Activated naive CD8-positive, alpha-beta T cell treated with anti-CD3 and anti-CD28 coated beads, Interleukin-2, amount 10 ng/mL, durations not matched to agents 7 days and 5 days (primary cell): ENCODE measurements around the gene FAM240B. TPM values are rescaled to one million over a fixed set of nuclear protein-coding genes. Genes with fewer than 3 reads are reported as not detected.

Source experiments
- ATAC-seq: fragments of 150-1000 bp; cut with Tn5 transposase; one replicate; pipeline ENCODE4 v1.10.0; 2021; ENCODE audit warnings: low read depth, moderate library complexity
- POLR2A ChIA-PET: fragments of 350-600 bp; sonication (Branson Sonifier 250); formaldehyde crosslinking; loops from one replicate; lab custom pipeline; 2021; ENCODE audit warnings: antibody characterized with exemption; lab: Charles Lee
- DNase-seq: peaks from one replicate; pipeline ENCODE4 v3.0.0; 2021
- H3K27ac Mint-ChIP-seq: one replicate; pipeline ENCODE4 v1.8.0; 2022; ENCODE audit warnings: mild to moderate bottlenecking, mixed read lengths
- H3K27me3 Mint-ChIP-seq: one replicate; pipeline ENCODE4 v1.8.0; 2022; ENCODE audit warnings: mild to moderate bottlenecking, moderate library complexity, mixed read lengths
- H3K36me3 Mint-ChIP-seq: one replicate; pipeline ENCODE4 v1.8.0; 2021; ENCODE audit warnings: mild to moderate bottlenecking, mixed read lengths
- H3K4me1 Mint-ChIP-seq: one replicate; pipeline ENCODE4 v1.8.0; 2021; ENCODE audit warnings: mixed read lengths
- H3K4me3 Mint-ChIP-seq: one replicate; pipeline ENCODE4 v1.8.0; 2022; ENCODE audit warnings: mild to moderate bottlenecking, moderate library complexity, mixed read lengths
- H3K9me3 Mint-ChIP-seq: one replicate; pipeline ENCODE4 v1.8.0; 2021; ENCODE audit warnings: mixed read lengths
- total RNA-seq, 2 experiments: library from RNA; stranded (reverse); gene quantifications; one replicate each; pipeline ENCODE4 v1.2.3, GENCODE V29; 2021

The FAM240B gene
- total RNA-seq, 2 experiments from 2014 or later = not detected

DNA sequence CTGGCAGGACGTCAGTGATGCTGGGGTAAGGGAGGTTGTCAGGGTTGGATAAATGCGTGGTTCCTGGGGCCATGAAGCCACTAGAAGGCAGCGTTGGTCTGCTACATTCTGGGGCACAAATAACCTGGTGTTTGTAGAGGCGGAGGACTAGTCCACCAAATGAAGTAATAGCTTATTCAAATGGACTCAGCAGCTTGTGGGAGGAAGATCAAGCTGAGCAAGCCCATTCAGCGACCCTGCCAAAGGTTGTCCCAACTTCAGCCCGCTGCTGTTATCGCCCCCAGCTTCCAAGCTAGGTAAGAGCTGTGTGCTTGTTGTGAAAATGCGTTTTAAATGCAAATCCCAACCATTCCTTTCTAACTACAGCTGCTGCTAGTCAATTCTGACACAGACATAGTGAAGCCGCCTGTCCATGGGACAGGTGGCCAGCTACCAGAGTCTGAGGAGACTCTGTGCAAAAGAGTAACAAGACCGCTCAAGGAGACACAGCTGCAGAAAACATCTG, 7.6 kb upstream of the FAM240B start:
- DNase-seq (no peak), ATAC-seq (no peak)
- POLR2A ChIA-PET = no interaction called here
- Mint-ChIP-seq H3K36me3 (no peaks in the 10 kb centered on the region), H3K9me3 (no peaks in the 10 kb centered on the region), H3K4me3 (no peak overlapping the region), H3K4me1 (no peaks in the 10 kb centered on the region), H3K27ac (no peak overlapping the region), H3K27me3 (peaks cover 4% of the 10 kb centered on the region)

DNA sequence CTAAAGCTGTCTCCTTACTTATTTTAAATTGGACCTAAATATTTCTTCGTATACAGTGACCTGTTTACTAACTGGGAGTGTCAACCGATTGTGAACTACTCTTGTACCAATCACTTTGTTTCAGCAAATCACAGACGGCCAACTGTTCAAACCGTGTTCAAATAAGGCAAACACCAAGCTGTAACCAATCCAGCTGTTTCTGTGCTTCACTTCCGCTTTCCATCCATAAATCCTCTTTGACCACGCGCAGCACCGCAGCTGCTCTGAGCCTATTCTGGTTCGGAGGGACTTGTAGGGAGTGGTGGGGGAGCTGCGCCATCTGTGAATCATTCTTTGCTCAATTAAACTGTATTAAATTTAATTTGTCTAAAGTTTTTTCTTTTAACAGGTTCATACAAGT, 4.8 kb upstream of the FAM240B start:
- peaks cover 7% of the 10 kb centered on the region for H3K27me3 Mint-ChIP-seq
- H3K27ac Mint-ChIP-seq = no peak overlapping the region
- no peaks in the 10 kb centered on the region for H3K4me1 Mint-ChIP-seq
- no peaks in the 10 kb centered on the region for H3K36me3 Mint-ChIP-seq
- no peaks in the 10 kb centered on the region for H3K9me3 Mint-ChIP-seq
- DNase-seq (no peak), ATAC-seq (no peak)
- POLR2A ChIA-PET = no interaction called here
- no peak overlapping the region for H3K4me3 Mint-ChIP-seq

DNA sequence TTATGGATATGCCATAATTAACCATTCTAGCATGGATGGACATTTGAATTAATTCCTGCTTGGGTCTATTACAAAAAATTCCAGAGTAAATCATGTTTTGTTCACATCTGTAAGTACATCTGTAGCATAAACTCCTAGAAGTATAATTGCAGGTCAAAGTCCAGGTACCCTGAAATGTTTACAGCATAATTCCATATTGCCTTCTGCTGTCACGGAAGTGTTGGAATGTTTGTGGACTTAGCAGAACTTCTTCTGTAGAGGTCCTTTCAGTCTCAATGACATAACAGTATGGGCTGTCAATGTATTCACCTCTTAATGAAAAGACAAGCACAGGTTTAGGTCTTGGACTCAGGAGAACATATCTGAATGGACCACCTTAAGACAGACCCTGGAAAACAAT, 1.8 kb downstream of the FAM240B start:
- ATAC-seq (no peak), DNase-seq (no peak)
- Mint-ChIP-seq H3K4me3 (no peak overlapping the region), H3K36me3 (no peaks in the 10 kb centered on the region), H3K4me1 (no peaks in the 10 kb centered on the region), H3K9me3 (no peaks in the 10 kb centered on the region), H3K27me3 (peaks cover 7% of the 10 kb centered on the region), H3K27ac (no peak overlapping the region)
- POLR2A ChIA-PET = no interaction called here

GRCh38 chr9:38715684-38716083, 4.2 kb downstream of the FAM240B start:
- POLR2A ChIA-PET = no interaction called here
- DNase-seq (no peak), ATAC-seq (no peak)
- Mint-ChIP-seq H3K27ac (no peak overlapping the region), H3K9me3 (no peaks in the 10 kb centered on the region), H3K27me3 (peaks cover 11% of the 10 kb centered on the region), H3K4me1 (no peaks in the 10 kb centered on the region), H3K36me3 (no peaks in the 10 kb centered on the region), H3K4me3 (no peak overlapping the region)

DNA sequence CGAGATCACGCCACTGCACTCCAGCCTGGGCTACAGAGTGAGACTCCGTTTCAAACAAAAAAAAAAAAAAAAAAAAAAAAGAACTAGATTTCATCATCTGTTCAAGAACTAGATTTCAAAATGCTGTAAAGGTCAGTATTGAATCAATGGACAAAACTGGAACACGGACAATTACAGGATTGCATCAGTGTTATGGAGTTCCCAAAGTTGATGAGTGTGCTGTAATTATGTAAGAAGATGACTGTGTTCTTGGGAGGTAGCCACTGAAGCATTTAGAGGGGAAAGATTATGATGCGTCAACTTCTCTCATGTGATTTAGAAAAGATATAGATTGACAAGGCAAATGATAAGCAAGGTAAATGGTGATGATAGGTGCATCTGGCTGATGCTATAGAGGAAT, 6.5 kb downstream of the FAM240B start:
- no peak for ATAC-seq
- no peak overlapping the region for H3K27ac Mint-ChIP-seq
- no peaks in the 10 kb centered on the region for H3K9me3 Mint-ChIP-seq
- no peak for DNase-seq
- peaks cover 6% of the 10 kb centered on the region for H3K27me3 Mint-ChIP-seq
- no peaks in the 10 kb centered on the region for H3K36me3 Mint-ChIP-seq
- H3K4me3 Mint-ChIP-seq = no peak overlapping the region
- H3K4me1 Mint-ChIP-seq = no peaks in the 10 kb centered on the region
- POLR2A ChIA-PET = no interaction called here

DNA sequence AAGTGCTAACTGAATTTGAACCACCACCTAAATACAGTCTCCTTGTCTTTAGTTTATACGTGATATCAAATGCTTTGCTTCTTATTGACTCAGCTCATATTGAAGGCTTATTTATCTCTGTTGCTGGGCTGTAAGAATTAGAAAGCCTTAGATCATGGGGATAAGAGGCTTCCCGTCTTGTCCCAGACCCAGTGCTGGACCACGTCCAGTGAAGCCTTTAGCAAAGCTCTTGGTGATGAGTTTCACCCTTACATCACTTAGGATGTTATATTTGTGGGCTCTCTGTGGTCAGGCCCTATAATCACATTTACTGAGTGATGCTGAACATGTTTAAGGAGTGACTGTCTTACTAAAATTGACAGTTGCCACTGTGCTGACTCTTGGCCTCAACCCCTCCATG, 11.2 kb downstream of the FAM240B start:
- ATAC-seq = no peak
- H3K36me3 Mint-ChIP-seq = no peaks in the 10 kb centered on the region
- no peak overlapping the region for H3K4me3 Mint-ChIP-seq
- no peaks in the 10 kb centered on the region for H3K9me3 Mint-ChIP-seq
- DNase-seq = no peak
- H3K27me3 Mint-ChIP-seq = peaks cover 11% of the 10 kb centered on the region
- no peak overlapping the region for H3K27ac Mint-ChIP-seq
- POLR2A ChIA-PET = no interaction called here
- no peaks in the 10 kb centered on the region for H3K4me1 Mint-ChIP-seq

- POLR2A ChIA-PET = no interaction called here
- Mint-ChIP-seq H3K27me3 (peaks cover 14% of the 10 kb centered on the region), H3K27ac (no peak overlapping the region), H3K9me3 (no peaks in the 10 kb centered on the region), H3K36me3 (no peaks in the 10 kb centered on the region), H3K4me1 (no peaks in the 10 kb centered on the region), H3K4me3 (no peak overlapping the region)
- no peak for ATAC-seq
- DNase-seq = no peak
Measured at GRCh38 chr9:38707885-38708637, 11.9 kb downstream of the FAM240B start.

DNA sequence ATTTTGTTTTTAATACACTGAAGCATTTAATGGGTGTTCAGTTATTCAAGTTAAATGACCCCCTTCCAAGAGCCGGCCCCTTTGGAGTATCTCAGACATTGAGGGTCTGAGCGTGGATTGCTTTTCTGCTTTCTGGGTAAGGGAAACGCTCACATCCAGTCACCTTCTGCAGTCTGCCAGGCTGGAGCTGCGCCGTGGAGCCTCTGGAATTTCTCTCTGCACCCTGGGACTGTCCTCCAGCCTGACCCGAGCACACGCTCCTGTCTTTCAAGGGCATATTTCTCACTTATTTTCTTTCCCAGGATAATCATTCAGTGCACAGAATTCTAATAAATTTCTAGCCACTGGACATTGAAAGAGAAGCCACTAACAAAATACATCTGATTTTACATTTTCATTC, 13.4 kb downstream of the FAM240B start:
- Mint-ChIP-seq H3K36me3 (no peaks in the 10 kb centered on the region), H3K9me3 (no peaks in the 10 kb centered on the region), H3K4me3 (no peak overlapping the region), H3K27ac (no peak overlapping the region), H3K27me3 (peaks cover 14% of the 10 kb centered on the region), H3K4me1 (no peaks in the 10 kb centered on the region)
- DNase-seq (no peak), ATAC-seq (no peak)
- POLR2A ChIA-PET = no interaction called here

- no peaks in the 10 kb centered on the region for H3K36me3 Mint-ChIP-seq
- DNase-seq = no peak
- H3K4me3 Mint-ChIP-seq = no peak overlapping the region
- no peaks in the 10 kb centered on the region for H3K4me1 Mint-ChIP-seq
- H3K27ac Mint-ChIP-seq = no peak overlapping the region
- POLR2A ChIA-PET = interaction anchor here (0.5 kb wide), 1 partner anchor 273 kb away, joined by 5 read pairs; no protein-coding TSS in a partner anchor
- H3K27me3 Mint-ChIP-seq = peaks cover 10% of the 10 kb centered on the region
- no peaks in the 10 kb centered on the region for H3K9me3 Mint-ChIP-seq
- no peak for ATAC-seq
Measured at GRCh38 chr9:38705917-38706316, 14.0 kb downstream of the FAM240B start.

DNA sequence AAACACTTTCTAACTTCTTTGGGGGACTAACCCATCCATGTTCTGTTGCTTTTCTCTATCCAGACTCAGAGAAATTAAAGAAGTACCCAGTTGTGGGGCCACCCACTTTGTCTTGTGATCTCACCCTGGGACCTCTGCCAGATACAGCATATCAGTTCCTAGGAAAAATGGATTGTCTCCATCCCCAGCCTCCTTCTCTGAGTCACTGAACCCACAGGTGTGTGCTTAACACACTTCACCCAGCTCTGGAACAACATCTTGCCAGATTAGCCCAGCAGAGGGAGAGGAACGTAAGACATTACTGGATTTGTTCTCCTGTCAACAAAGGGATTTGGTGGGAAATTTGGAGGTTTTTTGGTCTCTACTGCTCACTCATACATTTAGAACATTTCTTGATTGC, 19.2 kb downstream of the FAM240B start:
- Mint-ChIP-seq H3K27ac (no peak overlapping the region), H3K4me1 (no peaks in the 10 kb centered on the region), H3K36me3 (no peaks in the 10 kb centered on the region), H3K4me3 (no peak overlapping the region), H3K27me3 (peaks cover 5% of the 10 kb centered on the region), H3K9me3 (no peaks in the 10 kb centered on the region)
- ATAC-seq = no peak
- DNase-seq = no peak
- POLR2A ChIA-PET = no interaction called here

DNA sequence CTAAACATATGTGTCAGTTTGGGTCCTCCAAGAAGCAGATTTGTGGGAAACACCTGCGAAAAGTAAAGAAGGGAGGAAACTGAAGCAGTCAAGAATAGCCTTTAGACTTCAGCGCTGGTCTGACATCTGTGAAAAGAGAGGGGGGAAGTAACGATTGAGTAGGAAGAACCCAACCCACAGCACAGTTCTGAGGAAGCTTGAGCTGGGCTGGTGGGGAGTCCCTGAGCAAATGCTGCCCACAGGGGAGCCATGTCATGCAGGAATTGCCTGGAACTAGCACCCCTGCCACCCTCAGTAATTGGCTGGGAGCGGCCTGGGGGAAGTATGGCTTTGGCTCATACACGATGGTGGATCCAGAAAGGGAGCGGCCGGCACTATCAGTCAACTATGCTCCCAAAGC, 20.6 kb downstream of the FAM240B start:
- ATAC-seq (no peak), DNase-seq (no peak)
- H3K36me3 Mint-ChIP-seq = no peaks in the 10 kb centered on the region
- no peaks in the 10 kb centered on the region for H3K4me1 Mint-ChIP-seq
- peaks cover 5% of the 10 kb centered on the region for H3K27me3 Mint-ChIP-seq
- H3K27ac Mint-ChIP-seq = no peak overlapping the region
- H3K4me3 Mint-ChIP-seq = no peak overlapping the region
- POLR2A ChIA-PET = no interaction called here
- H3K9me3 Mint-ChIP-seq = no peaks in the 10 kb centered on the region

GRCh38 chr9:38697776-38698300, 22.1 kb downstream of the FAM240B start:
- no peaks in the 10 kb centered on the region for H3K36me3 Mint-ChIP-seq
- POLR2A ChIA-PET = no interaction called here
- DNase-seq (no peak), ATAC-seq (no peak)
- no peak overlapping the region for H3K4me3 Mint-ChIP-seq
- H3K27me3 Mint-ChIP-seq = peaks cover 2% of the 10 kb centered on the region
- no peaks in the 10 kb centered on the region for H3K4me1 Mint-ChIP-seq
- H3K9me3 Mint-ChIP-seq = no peaks in the 10 kb centered on the region
- H3K27ac Mint-ChIP-seq = no peak overlapping the region

GRCh38 chr9:38696999-38697398, 22.9 kb downstream of the FAM240B start:
- Mint-ChIP-seq H3K27me3 (peaks cover 2% of the 10 kb centered on the region), H3K4me1 (no peaks in the 10 kb centered on the region), H3K27ac (no peak overlapping the region), H3K4me3 (no peak overlapping the region), H3K9me3 (no peaks in the 10 kb centered on the region), H3K36me3 (no peaks in the 10 kb centered on the region)
- POLR2A ChIA-PET = no interaction called here
- ATAC-seq (no peak), DNase-seq (no peak)

DNA sequence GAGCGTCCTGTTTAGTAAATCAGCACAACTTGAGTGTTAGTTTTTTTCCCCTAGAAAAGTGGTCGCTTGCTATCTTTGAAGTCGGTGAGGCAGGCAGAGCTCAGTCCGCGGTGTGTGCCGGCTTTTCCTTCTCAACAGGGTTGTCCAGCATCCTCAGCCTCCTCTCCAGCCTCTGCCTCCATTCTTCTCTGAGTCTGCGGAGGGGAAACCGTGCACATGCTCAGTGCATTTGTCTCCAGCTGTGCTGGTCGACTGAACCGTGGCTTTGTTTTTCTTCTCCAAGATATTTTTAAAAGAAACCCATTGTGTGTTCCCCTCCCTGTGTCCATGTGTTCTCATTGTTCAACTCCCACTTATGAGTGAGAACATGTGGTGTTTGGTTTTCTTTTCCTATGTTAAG, 25.3 kb downstream of the FAM240B start:
- H3K36me3 Mint-ChIP-seq = no peaks in the 10 kb centered on the region
- H3K4me3 Mint-ChIP-seq = no peak overlapping the region
- H3K27ac Mint-ChIP-seq = no peak overlapping the region
- ATAC-seq = no peak
- no peaks in the 10 kb centered on the region for H3K4me1 Mint-ChIP-seq
- H3K27me3 Mint-ChIP-seq = peaks cover 7% of the 10 kb centered on the region
- no peak for DNase-seq
- POLR2A ChIA-PET = no interaction called here
- no peaks in the 10 kb centered on the region for H3K9me3 Mint-ChIP-seq
